ENCODE results near the gene ACAP1.
A peak's percentile ranks its signal among the peaks of the same experiment; 100 is the strongest.

ACAP1 gene

GRCh38 chr17:7311110-7311705, 25.1 kb upstream of the ACAP1 start:
- no peak for DNase-seq

- DNase-seq: no peak
These were observed 23.8 kb upstream of the ACAP1 start for GRCh38 chr17:7312432-7313087.

DNA sequence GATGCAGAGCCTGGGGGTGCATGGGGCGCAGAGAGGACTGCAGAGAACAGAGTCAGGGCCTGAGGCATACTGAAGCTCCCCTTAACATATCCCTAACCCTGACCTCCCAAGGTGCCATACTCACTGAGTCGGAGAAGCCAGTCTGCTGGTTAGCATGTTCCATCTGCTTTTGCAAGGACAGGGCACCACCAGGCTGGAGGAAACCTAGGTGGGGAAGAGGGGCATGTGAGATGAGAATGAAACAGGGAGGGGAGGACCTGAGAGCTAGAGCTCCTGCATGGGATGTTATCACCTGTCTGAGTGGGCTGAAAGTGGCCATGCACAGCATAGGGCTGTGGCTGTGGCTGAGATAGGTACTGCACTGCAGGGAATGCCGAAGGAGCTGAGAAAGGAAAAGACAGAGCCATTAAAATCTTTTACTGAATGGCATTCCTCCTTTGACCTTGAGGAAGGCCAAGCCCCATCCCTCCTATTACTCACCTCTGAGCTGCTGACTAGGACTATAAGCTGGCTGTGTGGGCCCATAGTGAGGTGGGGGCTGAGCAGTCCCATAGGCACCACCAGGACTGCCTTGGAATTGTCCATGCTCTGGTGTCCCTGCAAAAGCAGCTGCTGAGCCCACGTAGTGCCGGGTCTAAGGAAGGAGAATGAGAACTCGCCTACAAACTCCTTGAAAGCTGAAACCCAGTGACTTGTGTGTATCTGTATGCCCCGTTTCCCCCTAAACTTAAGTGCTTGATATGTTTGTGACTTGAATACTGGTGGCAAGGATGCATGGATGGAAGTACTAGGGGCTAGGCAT, 23.0 kb upstream of the ACAP1 start:
- no peak for DNase-seq

DNA sequence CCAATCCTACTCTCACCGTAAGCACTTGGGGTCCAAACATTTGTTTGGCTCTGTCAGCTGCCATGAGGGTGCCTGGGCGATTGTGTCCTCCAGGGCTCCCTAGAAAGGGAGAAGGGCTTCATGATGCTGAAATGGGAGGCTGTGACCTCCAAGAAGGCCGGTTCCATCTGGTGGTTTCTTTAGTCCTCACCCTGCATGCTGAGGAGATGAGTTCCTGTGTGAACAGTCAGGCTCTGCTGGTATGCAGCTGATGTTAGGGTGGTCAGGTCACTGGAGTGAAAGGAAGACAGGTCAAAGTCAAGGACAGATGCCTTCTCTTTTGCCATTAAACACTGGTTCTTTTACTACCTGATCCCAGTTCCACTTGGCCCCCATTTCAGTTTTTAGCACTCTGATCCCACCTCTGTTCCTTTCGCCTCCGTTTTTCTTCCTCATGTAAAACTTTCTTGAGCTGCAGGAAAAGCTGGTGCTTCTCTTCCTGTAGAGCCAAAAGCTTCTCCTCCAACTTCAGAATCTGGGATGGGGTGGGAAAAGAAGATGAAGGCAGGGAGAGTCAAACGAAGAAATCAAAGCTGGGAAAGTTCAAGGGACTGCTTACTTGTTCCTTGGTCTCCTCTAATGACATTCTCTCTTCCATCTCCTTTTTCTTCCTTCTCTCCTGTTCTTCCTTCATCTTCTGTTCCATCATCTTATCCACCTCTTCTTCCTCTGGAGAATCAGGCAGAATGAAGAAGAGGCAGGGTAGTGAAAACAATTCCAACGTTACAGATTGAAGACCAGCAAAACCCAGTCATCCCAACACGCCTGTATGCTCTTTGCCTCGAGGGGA, 22.2 kb upstream of the ACAP1 start:
- DNase-seq: no peak

DNA sequence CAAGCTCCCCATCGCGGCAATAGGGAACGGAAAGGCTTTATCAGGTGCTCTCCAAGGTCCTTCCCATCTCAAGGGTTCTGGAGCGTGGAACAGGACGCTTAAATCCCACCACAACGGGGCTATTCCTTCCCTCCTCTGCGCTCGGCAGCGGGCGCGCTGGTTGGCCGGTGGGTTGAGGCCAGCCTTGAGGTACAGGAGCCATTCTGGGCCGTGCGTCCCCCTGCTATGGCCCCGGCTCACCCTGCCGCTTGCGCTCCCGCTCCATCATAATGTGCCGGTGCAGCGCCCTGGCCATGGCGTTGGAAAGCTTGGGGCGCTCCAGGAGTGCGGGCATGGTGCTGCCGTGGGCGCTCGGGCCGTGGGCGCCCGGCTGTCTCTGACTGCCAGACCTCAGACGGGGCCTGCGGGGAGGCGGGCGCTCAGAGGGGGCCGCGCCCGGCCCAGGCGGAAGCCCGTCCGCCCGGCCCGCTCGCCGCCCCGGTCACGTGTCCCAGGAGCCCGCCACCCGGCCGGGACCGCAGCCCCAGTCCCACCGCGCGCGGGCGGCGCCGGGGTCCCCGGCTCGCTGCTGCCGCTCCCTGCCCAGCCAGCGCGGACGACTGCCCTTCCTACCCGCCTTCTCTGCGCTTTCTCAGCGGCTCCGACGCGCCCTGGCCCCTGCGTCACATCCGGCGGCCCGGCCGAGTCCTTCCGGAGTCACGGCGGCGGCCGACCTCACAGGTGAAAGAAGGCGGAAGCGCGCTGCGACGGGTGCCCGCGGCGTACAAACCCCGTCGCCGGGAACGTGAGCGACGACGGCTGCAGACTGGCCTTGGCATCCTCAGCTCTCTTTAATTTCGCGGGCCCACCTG, 21.4 kb upstream of the ACAP1 start, which contains the start of gene GPS2:
Gene GPS2, minus strand, starts transcription at position 642 of the 851 bp plus-strand sequence. Its CDS starts 308 bp downstream, at position 334.
- DNase-seq: peak; percentile 77

DNA sequence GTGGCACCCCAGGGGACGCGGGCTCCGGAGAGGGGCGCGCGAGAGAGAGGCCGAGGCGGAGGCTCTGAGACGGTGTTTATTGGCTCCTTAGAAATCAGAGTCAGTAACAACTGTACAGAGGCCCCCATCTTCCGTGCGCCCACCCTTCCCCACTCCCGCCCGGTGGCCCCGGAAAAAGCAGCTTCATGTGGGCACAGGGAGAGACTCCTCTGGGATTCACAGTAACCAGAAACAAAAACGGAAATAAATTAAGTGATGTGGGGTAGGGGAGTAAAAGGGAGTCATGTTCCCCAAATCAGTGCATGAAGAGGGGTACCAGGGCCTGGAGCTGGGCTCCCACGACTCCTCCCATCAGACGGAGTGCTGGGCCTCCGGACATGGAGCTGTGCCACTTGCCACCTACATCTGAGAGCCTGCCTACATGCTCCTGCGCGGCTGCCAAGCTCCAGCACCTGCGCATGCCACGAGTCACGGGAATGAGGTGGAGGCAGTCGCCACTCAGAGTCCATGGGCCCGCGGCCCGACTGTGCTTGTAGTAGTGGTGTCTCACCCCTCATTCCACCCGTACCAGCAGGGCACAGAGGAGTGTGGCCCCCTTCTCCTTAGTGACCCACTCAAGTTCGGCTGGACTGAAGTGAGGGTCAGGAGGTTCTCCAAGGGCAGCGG, 20.6 kb upstream of the ACAP1 start:
- no peak for DNase-seq

GRCh38 chr17:7317161-7317803, 19.0 kb upstream of the ACAP1 start:
- no peak for DNase-seq

GRCh38 chr17:7318121-7318860, 18.0 kb upstream of the ACAP1 start:
- DNase-seq: no peak

- no peak for DNase-seq
These were observed 14.9 kb upstream of the ACAP1 start for GRCh38 chr17:7321466-7321865.

DNA sequence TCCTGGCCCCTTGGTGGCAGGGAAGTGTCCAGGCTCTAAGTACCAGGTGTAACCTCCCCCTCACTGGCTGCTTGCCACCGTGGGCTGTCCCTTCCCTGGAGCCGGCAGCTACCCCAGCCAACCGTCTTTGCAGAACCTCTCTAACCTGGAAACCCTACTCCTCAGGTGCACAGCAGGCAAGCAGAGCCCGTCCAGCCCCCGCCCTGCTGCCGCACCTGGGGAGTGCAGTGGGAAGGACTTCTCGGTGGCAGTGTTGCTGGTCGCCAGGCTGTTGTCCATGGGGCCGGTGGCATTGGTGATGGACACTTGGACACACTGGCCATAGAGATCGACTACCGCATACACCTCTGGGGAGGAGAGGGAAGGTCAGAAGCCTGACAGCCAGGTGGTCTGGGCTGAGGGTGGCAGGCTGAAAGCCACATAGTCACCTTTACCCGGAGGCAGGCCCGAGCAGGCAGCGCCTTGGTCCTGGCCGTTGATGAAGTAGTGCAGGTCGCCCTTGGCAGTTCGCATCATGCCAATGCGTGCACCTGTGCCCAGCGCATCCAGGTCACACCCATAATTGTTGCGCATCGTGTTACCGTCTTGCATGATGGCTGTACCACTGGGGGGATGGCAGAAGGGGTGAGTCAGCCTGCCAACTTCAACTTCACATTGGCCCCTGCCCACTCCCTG, 13.7 kb upstream of the ACAP1 start:
- DNase-seq: no peak

DNA sequence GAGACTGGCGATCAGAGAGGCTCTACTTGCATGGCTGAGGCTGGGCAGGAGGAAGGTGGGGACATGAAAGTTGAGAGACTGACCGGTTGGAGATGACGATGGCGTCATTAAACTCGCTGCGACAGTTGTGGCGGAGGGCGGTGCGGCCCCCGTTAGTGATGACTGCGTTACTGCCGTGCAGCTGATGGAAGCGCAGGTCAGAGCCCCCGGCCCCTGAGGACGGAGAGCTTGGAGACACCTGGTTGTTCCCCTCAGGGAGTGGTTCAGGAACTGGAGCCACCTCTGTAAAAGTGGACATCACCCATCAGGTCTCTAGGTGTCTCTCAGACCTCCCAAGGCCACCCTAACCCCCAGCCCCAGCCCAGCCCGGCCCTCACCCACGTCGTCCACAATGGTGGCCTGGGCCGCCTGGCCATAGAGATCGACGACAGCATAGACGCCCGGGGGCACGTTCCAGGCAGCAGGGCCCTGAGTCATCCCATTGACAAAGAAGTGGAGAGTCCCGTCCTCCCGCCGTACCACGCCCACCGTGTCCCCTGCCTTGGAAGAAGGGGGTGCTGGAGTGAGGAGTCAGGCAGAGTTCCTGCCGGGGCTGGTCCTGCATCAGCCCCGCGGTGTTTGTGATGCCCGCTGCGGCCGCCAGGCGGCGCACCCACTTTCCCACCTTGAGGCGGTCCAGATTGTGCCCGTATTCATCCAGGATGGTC, 12.4 kb upstream of the ACAP1 start:
- DNase-seq: no peak

DNA sequence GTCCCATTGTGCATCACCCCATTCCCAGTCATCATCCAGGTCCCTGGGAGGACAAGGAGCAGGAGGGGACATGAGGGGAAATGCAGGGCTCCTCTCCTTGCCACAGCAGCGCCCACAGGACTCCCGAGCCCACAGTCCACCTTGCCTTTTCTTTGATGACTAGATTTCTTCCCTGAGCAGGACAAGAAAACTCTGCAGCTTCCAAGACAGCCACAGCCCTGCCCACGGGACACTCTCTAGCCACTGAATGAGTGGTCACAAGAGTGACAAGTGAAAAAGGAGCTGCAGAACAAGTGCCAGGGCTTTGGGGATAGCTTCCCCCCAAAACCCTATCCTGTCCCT, 11.9 kb upstream of the ACAP1 start:
- no peak for DNase-seq

- no peak for DNase-seq
These were observed 11.2 kb upstream of the ACAP1 start for GRCh38 chr17:7325031-7325528.

DNA sequence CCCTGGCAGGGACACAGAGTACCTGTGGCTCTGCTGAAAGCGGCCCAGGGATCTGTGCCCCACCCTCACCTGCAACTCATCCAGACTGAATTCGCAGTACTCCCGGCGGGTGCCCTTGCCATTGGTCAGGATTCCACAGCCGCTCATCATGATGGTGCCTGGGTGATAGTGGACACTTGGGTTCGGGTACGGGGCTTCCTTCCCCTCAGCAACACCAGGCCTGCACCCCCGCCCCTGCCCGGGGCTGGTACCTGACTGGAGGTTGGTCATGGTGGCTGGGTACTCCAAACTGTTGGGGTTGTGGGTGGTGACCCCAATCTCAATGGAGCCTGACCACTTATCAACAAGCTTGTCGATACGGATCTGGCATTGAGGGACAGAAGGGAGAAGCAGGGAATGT, 10.1 kb upstream of the ACAP1 start:
- DNase-seq: no peak

DNA sequence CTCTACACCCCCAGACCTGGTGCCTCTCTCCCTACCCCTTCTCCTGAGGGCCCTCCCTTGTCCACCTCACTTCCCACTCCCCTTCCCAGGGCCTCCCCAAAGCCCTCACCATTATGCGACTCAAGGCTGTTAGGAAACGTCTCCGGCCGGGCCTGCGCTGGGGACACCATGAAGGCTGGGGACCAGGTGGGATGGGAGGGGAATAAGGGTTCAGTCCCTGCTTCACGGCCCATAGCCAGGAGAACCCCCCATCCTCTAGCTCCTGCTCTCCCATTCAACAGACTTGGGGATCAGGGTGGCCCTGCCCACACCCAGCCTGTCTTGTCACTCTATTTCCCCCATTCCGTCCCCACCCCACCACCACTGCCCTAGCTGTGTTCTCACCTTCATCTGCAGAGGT, 9.3 kb upstream of the ACAP1 start:
- DNase-seq: no peak

DNA sequence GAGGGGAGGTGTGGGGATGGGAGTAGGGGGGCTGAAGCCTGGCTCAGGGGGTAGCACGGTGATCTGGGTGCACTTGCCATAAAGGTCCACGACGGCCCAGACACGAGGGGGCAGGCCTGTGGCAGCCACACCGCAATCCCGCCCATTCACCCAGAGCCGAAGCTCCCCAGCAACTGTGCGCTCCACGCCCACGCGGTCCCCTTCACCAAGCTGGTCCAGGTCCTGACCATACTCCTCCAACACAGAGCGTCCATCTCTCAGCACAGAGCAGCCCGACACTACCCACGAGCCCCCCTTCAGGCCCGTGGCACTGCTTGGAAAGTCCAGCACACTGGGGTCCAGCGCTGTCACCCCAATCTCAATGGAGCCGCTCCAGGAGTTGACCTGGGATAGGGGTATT, 8.8 kb upstream of the ACAP1 start:
- DNase-seq: no peak

GRCh38 chr17:7328009-7328408, 8.3 kb upstream of the ACAP1 start:
- no peak for DNase-seq

DNA sequence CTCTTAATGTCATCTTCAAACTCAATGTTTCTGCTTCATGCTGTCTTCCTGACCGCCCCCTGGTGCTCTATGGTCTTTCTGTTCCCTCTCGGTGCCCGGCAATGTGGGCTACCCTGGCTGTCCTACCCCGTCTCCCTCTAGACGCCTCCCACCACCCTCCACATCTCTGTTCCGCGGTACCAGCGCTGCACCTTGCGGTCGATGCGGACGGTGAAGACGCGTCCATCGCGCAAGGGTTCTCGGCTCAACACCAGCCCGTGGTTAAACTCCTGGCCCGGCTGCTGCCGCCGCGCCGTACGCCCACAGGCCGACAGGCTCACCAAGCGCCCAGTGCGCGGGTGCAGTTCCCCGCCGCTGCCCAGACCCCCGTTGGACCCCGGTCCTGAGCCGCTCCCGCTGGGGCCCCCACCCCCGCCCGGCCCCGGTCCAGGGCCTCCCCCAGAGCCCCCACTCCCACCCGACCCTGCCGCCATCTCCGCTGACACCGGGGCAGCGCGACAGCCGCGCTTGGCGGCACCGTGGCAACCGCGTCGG, 7.4 kb upstream of the ACAP1 start, which contains the start of gene NEURL4:
Gene NEURL4, minus strand, starts transcription at position 496 of the 534 bp plus-strand sequence. Its CDS starts 23 bp downstream, at position 473.
- DNase-seq: no peak
